Endothelial cell of umbilical vein (primary cell): ENCODE data around the gene ANXA2R. TPM values are rescaled to one million over a fixed set of nuclear protein-coding genes. Genes with fewer than 3 reads are reported as not detected.

Source experiments
- BruUV-seq: library from RNA; stranded (reverse); fragments of 400-500 nt; replicated peaks from 2 replicates; lab custom pipeline; 2021; lab: Mats Ljungman, UMichigan
- CTCF ChIA-PET: fragments of 300-600, 350-600 bp; sonication (Branson Sonifier 250); formaldehyde crosslinking; loops from one replicate; lab custom pipeline; 2021; ENCODE audit warnings: antibody characterized with exemption, inconsistent platforms; lab: Charles Lee
- POLR2A ChIA-PET: fragments of 300-600, 350-600 bp; sonication (Branson Sonifier 250); formaldehyde crosslinking; loops from one replicate; lab custom pipeline; 2021; ENCODE audit warnings: antibody characterized with exemption, inconsistent platforms; lab: Charles Lee
- DNase-seq: peaks from one replicate; pipeline ENCODE4 v3.0.0-alpha.2; 2011; ENCODE audit warnings: low read depth, low spot score
- FAIRE-seq: peaks from 2 replicates; lab custom pipeline; 2011; peaks lifted over from hg19 to GRCh38; lab: Jason Lieb, UNC
- H2AFZ ChIP-seq: 2 replicates; pipeline ENCODE4 v1.6.0; 2012; ENCODE audit warnings: low read depth, low read length, control low read depth, inconsistent platforms
- H3K27ac ChIP-seq: 2 replicates; pipeline ENCODE4 v1.5.1; 2011; ENCODE audit warnings: low read depth, mild to moderate bottlenecking, control low read depth, low read length, moderate library complexity; ENCODE audit not compliant: insufficient read depth
- H3K27me3 ChIP-seq, 2 experiments: 2 replicates each; pipeline versions ENCODE4 v1.6.0 to v1.6.1; 2011; ENCODE audit warnings: low read length in 2 of 2, mixed read lengths in 1 of 2; ENCODE audit not compliant: control insufficient read depth in 2 of 2, insufficient read depth in 2 of 2
- H3K36me3 ChIP-seq, 2 experiments: 2 replicates in 1 of 2; 3 replicates in 1 of 2; pipeline ENCODE4 v1.5.1; 2011; ENCODE audit warnings: low read length in 2 of 2, mild to moderate bottlenecking in 1 of 2, moderate library complexity in 1 of 2; ENCODE audit not compliant: control insufficient read depth in 2 of 2, insufficient read depth in 2 of 2; ENCODE audit errors: extremely low read depth in 1 of 2
- H3K4me1 ChIP-seq: 3 replicates; pipeline ENCODE4 v1.5.1; 2011; ENCODE audit warnings: mild to moderate bottlenecking, low read length; ENCODE audit not compliant: control insufficient read depth, insufficient read depth; ENCODE audit errors: extremely low read depth
- H3K4me2 ChIP-seq: 2 replicates; pipeline ENCODE4 v1.6.1; 2011; ENCODE audit warnings: low read length, control low read depth, mixed read lengths; ENCODE audit not compliant: insufficient read depth
- H3K4me3 ChIP-seq, 3 experiments: fragments of 200-600 bp in 1 of 3; sonication (generic), shearing (Covaris generic) in 1 of 3; replicated peaks in 1 of 3; 2 replicates each; pipeline ENCODE4 v1.5.1; 2011 to 2016; ENCODE audit warnings: control low read depth in 3 of 3, low read length in 3 of 3, mild to moderate bottlenecking in 2 of 3, inconsistent platforms in 1 of 3, low read depth in 1 of 3, moderate library complexity in 1 of 3; ENCODE audit not compliant: insufficient read depth in 1 of 3
- H3K79me2 ChIP-seq: 2 replicates; pipeline ENCODE4 v1.6.0; 2012; ENCODE audit warnings: low read length, inconsistent platforms; ENCODE audit not compliant: control insufficient read depth, insufficient read depth
- H3K9ac ChIP-seq: replicated peaks from 2 replicates; pipeline ENCODE3; 2011; ENCODE audit warnings: low read length, control low read depth; ENCODE audit not compliant: insufficient read depth; ENCODE audit errors: extremely low read depth
- H3K9me1 ChIP-seq: replicated peaks from 3 replicates; pipeline ENCODE4 v1.6.0; 2011; ENCODE audit warnings: mild to moderate bottlenecking, low read length; ENCODE audit not compliant: control insufficient read depth, insufficient read depth; ENCODE audit errors: extremely low read depth
- H3K9me3 ChIP-seq: replicated peaks from 2 replicates; pipeline ENCODE4 v1.5.1; 2012; ENCODE audit warnings: low read length, inconsistent platforms; ENCODE audit not compliant: control insufficient read depth, insufficient read depth
- H4K20me1 ChIP-seq: replicated peaks from 2 replicates; pipeline ENCODE3; 2011; ENCODE audit warnings: mild to moderate bottlenecking, low read length; ENCODE audit not compliant: control insufficient read depth, insufficient read depth; ENCODE audit errors: extremely low read depth
- EZH2 ChIP-seq: IDR thresholded peaks from 2 replicates; pipeline ENCODE4 v1.6.1; 2012; ENCODE audit warnings: borderline replicate concordance, low read depth, mild to moderate bottlenecking, moderate library complexity, low read length, inconsistent platforms; ENCODE audit not compliant: severe bottlenecking
- FOS ChIP-seq: IDR thresholded peaks from 2 replicates; pipeline ENCODE4 v1.6.1; 2011; ENCODE audit warnings: mild to moderate bottlenecking, low read length, moderate library complexity, borderline replicate concordance; ENCODE audit not compliant: insufficient read depth
- GATA2 ChIP-seq: IDR thresholded peaks from 2 replicates; pipeline ENCODE4 v1.7.0; 2011; ENCODE audit warnings: low read depth, mild to moderate bottlenecking, moderate library complexity, mixed read lengths, low read length; ENCODE audit not compliant: insufficient read length, insufficient read depth
- JUN ChIP-seq: IDR thresholded peaks from 2 replicates; pipeline ENCODE4 v1.6.1; 2011; ENCODE audit warnings: borderline replicate concordance, low read depth; ENCODE audit not compliant: insufficient read length, insufficient read depth
- MYC ChIP-seq: IDR thresholded peaks from one replicate; pipeline ENCODE4 v1.6.1; 2011; ENCODE audit warnings: mild to moderate bottlenecking, low read depth, low read length
- POLR2A ChIP-seq: IDR thresholded peaks from 2 replicates; pipeline ENCODE4 v1.6.1; 2012; ENCODE audit warnings: low read depth, mild to moderate bottlenecking, control low read depth, low read length
- POLR2AphosphoS5 ChIP-seq: IDR thresholded peaks from 2 replicates; pipeline ENCODE4 v1.6.1; 2012; ENCODE audit warnings: low read depth, mild to moderate bottlenecking, control low read depth, low read length, moderate library complexity; ENCODE audit not compliant: insufficient read depth
- dilution Hi-C: fragments of 300-500 bp; cut with MboI; formaldehyde crosslinking; loops from one replicate; pipeline ENCODE4 v1.15.0; 2019; ENCODE audit warnings: low sequenced_read_pairs; ENCODE audit not compliant: extremely low pct_ligation_motif_present
- intact Hi-C: fragments of 100-400 bp; cut with micrococcal nuclease; formaldehyde crosslinking; loops from one replicate; pipeline ENCODE4 v1.10.0; 2022
- polyA plus RNA-seq, 4 experiments: library from polyadenylated mRNA; depleted of rRNA in 3 of 4; stranded (reverse) in 3 of 4; unstranded in 1 of 4; fragments of >200 nt; gene quantifications; 2 replicates each; pipeline versions ENCODE4 v1.2.1 to v1.2.3, GENCODE V29; 2011 to 2012; ENCODE audit warnings: missing spikeins in 1 of 4
- total RNA-seq: library from RNA; stranded (reverse); gene quantifications from 2 replicates; pipeline ENCODE4 v1.2.3, GENCODE V29; 2021
- TF ChIP-seq, protein P1 (sequence below): IDR thresholded peaks from 2 replicates; pipeline ENCODE4 v1.6.1; 2011; ENCODE audit not compliant: insufficient read depth, insufficient read length
- TF ChIP-seq, protein P2 (sequence below), 2 donors: IDR thresholded peaks; 1 replicate in 1 of 2; 2 replicates in 1 of 2; pipeline ENCODE4 v1.5.1; 2011; ENCODE audit warnings: low read length in 2 of 2, mild to moderate bottlenecking in 2 of 2, moderate library complexity in 2 of 2, control low read depth in 1 of 2, inconsistent platforms in 1 of 2, low read depth in 1 of 2; ENCODE audit not compliant: insufficient read depth in 1 of 2; ENCODE audit errors: extremely low read depth in 1 of 2

Gene ANXA2R
- total and polyA plus RNA-seq, 2 donors (not counting 3 experiments of a cell fraction or from before 2014, with no cell fraction given), result 6.6 to 10.4 TPM

DNA sequence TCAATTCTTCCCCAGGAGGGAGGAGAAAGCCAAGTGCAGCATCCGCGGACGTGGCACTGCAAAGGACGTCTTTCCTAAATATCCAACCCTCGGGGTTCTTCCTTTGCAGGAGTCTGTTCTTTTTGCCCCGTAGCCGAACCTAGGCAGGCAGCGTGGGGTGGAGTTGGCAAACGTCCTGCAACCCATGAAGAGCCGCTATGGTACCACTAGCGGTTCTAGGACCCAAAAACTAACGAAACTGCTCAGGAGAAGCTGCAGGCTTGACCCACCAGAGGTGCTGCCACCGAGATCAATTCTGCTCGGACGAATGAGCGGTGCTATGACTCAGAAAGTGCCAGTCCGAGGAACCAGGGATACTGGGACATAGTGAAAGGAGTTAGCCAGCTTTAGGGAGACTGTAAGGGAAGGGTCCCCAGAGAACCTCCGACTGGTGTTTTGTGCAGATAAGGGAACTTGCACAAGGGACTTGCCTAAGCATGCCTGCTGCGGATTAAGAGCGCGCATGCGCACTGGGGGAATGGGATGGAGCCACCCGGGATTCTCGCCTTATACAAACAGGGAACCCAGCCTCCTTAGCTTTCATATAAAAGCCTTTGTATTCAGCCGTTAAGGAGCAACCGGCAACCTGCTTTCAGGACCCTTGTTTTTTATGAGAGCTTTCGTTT lies 32.7 kb downstream of the ANXA2R start:
- BruUV-seq, result TSS peak; percentile 55
- CTCF ChIA-PET, result interaction anchor here (1.0 to 3.4 kb wide), 11 partner anchors 8 to 114 kb away, joined by 3 to 62 read pairs (median 12); partner anchors contain the start of gene ZNF131
- peak; percentile 95 for DNase-seq

More for the DNA sequence above, 32.7 kb downstream of the ANXA2R start:
- H2AFZ ChIP-seq, result peak overlapping the region; percentile 72
- H3K4me3 ChIP-seq, result peak overlapping the region; percentile 45 to 77 (median 47)
- no peaks in the 10 kb centered on the region for H3K27me3 ChIP-seq
- no peak for TF ChIP-seq MYC
- peak; percentile 72 for TF ChIP-seq POLR2AphosphoS5
- TF ChIP-seq POLR2A, result peak; percentile 95
- no peak for TF ChIP-seq EZH2
- peak; percentile 43 for TF ChIP-seq GATA2
- TF ChIP-seq, protein P1, sequence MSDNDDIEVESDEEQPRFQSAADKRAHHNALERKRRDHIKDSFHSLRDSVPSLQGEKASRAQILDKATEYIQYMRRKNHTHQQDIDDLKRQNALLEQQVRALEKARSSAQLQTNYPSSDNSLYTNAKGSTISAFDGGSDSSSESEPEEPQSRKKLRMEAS, result no peak
- TF ChIP-seq, protein P2, sequence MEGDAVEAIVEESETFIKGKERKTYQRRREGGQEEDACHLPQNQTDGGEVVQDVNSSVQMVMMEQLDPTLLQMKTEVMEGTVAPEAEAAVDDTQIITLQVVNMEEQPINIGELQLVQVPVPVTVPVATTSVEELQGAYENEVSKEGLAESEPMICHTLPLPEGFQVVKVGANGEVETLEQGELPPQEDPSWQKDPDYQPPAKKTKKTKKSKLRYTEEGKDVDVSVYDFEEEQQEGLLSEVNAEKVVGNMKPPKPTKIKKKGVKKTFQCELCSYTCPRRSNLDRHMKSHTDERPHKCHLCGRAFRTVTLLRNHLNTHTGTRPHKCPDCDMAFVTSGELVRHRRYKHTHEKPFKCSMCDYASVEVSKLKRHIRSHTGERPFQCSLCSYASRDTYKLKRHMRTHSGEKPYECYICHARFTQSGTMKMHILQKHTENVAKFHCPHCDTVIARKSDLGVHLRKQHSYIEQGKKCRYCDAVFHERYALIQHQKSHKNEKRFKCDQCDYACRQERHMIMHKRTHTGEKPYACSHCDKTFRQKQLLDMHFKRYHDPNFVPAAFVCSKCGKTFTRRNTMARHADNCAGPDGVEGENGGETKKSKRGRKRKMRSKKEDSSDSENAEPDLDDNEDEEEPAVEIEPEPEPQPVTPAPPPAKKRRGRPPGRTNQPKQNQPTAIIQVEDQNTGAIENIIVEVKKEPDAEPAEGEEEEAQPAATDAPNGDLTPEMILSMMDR (IDR thresholded peaks at IDR 0.05; ENCODE audit: extremely low read depth in 1 of 2, insufficient read depth in 1 of 2, low read depth in 1 of 2, low read length in 2 of 2), result no peak
- TF ChIP-seq JUN, result no peak
- no peak for TF ChIP-seq FOS
- peak; percentile 81 for FAIRE-seq
- H3K9ac ChIP-seq, result peak overlapping the region; percentile 89
- no peaks in the 10 kb centered on the region for H3K79me2 ChIP-seq
- dilution Hi-C loops, result no loop called here
- H3K27ac ChIP-seq, result peak overlapping the region; percentile 90
- POLR2A ChIA-PET, result interaction anchor here (0.8 to 2.4 kb wide), 7 partner anchors 9 to 57 kb away, joined by 3 to 8 read pairs (median 6); no protein-coding TSS in a partner anchor
- H3K9me3 ChIP-seq, result no peaks in the 10 kb centered on the region
- peaks cover 26% of the 10 kb centered on the region for H3K4me1 ChIP-seq
- no peaks in the 10 kb centered on the region for H3K36me3 ChIP-seq
- H3K4me2 ChIP-seq, result peak overlapping the region; percentile 94
- intact Hi-C loops, result loop anchor here (1.0 kb wide), 1 partner anchor 12 kb away; no protein-coding TSS in a partner anchor
- no peaks in the 10 kb centered on the region for H3K9me1 ChIP-seq
- no peaks in the 10 kb centered on the region for H4K20me1 ChIP-seq
